Adrenal gland (tissue), 12 donors: ENCODE results near the gene TAB2. TPM values are rescaled to one million over a fixed set of nuclear protein-coding genes. Genes with fewer than 3 reads are reported as not detected.
"Not testable (repeated sequence)": the region's sequence is repeated elsewhere in the genome, so short reads cannot be mapped to it uniquely, and the experiment has no call there.

Experiments used
- DNase-seq, 7 donors: peaks; one replicate each; pipeline ENCODE4 v3.0.0-alpha.2; 2019 to 2020
- H3K27ac ChIP-seq, 5 donors: fragments of 200-600 bp; sonication (generic) in 4 of 5; 1 replicate in 3 of 5; 2 replicates in 2 of 5; pipeline versions ENCODE4 v1.5.1 to v1.8.0; 2016 to 2020; ENCODE audit warnings: mild to moderate bottlenecking in 1 of 5
- H3K27me3 ChIP-seq: fragments of 200-600 bp; 2 replicates; pipeline ENCODE4 v1.8.0; 2021
- H3K36me3 ChIP-seq, 2 donors: fragments of 200-600 bp; replicated peaks in 1 of 2; 1 replicate in 1 of 2; 2 replicates in 1 of 2; pipeline versions ENCODE4 v1.5.1 to v1.8.0; 2018 to 2022
- H3K4me1 ChIP-seq, 2 donors: fragments of 200-600 bp; replicated peaks in 1 of 2; 1 replicate in 1 of 2; 2 replicates in 1 of 2; pipeline versions ENCODE4 v1.5.1 to v1.8.0; 2018 to 2021
- H3K4me3 ChIP-seq, 4 donors: fragments of 200-600 bp; sonication (generic) in 3 of 4; one replicate each; pipeline ENCODE4 v1.5.1; 2016 to 2018
- H3K9me3 ChIP-seq, 3 donors: fragments of 200-600 bp; sonication (generic) in 1 of 3; replicated peaks in 1 of 3; 1 replicate in 2 of 3; 2 replicates in 1 of 3; pipeline versions ENCODE4 v1.5.1 to v1.8.0; 2016 to 2021
- CTCF ChIP-seq, 6 experiments: fragments of 450-650 bp in 4 of 6; fragments of 200-600 bp in 2 of 6; sonication (generic) in 1 of 6; IDR thresholded peaks; 1 replicate in 5 of 6; 2 replicates in 1 of 6; pipeline versions ENCODE4 v1.5.1 to v1.8.0; 2016 to 2021; ENCODE audit warnings: antibody characterized with exemption in 6 of 6, mild to moderate bottlenecking in 2 of 6, moderate library complexity in 1 of 6
- POLR2A ChIP-seq, 2 donors: fragments of 450-650 bp; IDR thresholded peaks; one replicate each; pipeline ENCODE4 v1.6.1; 2017; ENCODE audit warnings: antibody characterized with exemption in 2 of 2, mild to moderate bottlenecking in 2 of 2, moderate library complexity in 1 of 2
- WGBS, 4 donors: extraction: QIAGEN DNeasy Blood & Tissue Kit in 2 of 4; methylation state at CpG; one replicate each; pipeline versions ENCODE4 v1.1.5 to v1.1.7; 2013 to 2017; 5-methylcytosine and 5-hydroxymethylcytosine counted together
- intact Hi-C, 2 donors: fragments of 100-400 bp; cut with DNase I; formaldehyde crosslinking; loops; one replicate each; pipeline versions ENCODE4 v1.14.1 to v1.15.0; 2022 to 2023
- polyA plus RNA-seq, 3 donors: library from polyadenylated mRNA; stranded (reverse); fragments of 200-250 nt in 2 of 3; fragments of 350-450 nt in 1 of 3; fragmentation: Illumina TruSeq in 1 of 3; extraction: RNeasy Lipid Tissue Mini Kit (QIAGEN cat#74804) in 1 of 3; gene quantifications; one replicate each; pipeline ENCODE4 v1.2.3, GENCODE V29; 2013 to 2014
- total RNA-seq, 9 donors: library from RNA; depleted of rRNA in 4 of 9; stranded (reverse); fragments of >200 nt in 4 of 9; fragments of 120-200 nt in 1 of 9; fragmentation: NEBNext Ultra II Directional in 1 of 9; extraction: Animal tissue kit (Norgen Biotek cat#: 25700) in 1 of 9; gene quantifications; one replicate each; pipeline versions ENCODE4 v1.1.0 to v1.2.4, GENCODE V29; 2013 to 2023
- donor health status: healthy with polysubstance abuse.
- donor health status: Bipolar disorder and iron deficiency.
- donor health status: DM: yes; HTN: yes; CAD: no.
- donor health status: DM: no; HTN: no; CAD: no.
- donor health status: DM: no; HTN: no; CAD: no.
- donor health status: DM: yes; HTN: yes; CAD: no.

TAB2 gene
- total and polyA plus RNA-seq, 12 donors, result 10.8 to 68.8 (median 43.9) TPM

- Histone ChIP-seq H3K4me3 (no peak overlapping the region), H3K9me3 (no peaks in the 10 kb centered on the region), H3K4me1 (peaks cover 5 to 23% of the 10 kb centered on the region in 2 donors), H3K27me3 (no peaks in the 10 kb centered on the region), H3K36me3 (no peaks in the 10 kb centered on the region), H3K27ac (no peak overlapping the region)
- intact Hi-C loops, result no loop called here
- TF ChIP-seq CTCF (IDR thresholded peaks at IDR 0.05) (no peak), POLR2A (IDR thresholded peaks at IDR 0.05) (no peak)
- DNase-seq, result no peak
- 41 to 46% (median 44%) methylated on average over 2 of the region's 2 CpGs for WGBS, 4 donors
Measured at GRCh38 chr6:149347067-149347466, 29.6 kb downstream of the TAB2 start.

- WGBS, 4 donors, result 88 to 99% (median 97%) methylated on average over 6 of the region's 6 CpGs
- H3K4me3 ChIP-seq, DNase-seq, H3K27me3 ChIP-seq, intact Hi-C loops, H3K9me3 ChIP-seq, H3K27ac ChIP-seq, H3K36me3 ChIP-seq: not testable (repeated sequence)
- H3K4me1 ChIP-seq, result peaks cover 5 to 17% of the 10 kb centered on the region in 2 donors
Measured at GRCh38 chr6:149349279-149349678, 31.8 kb downstream of the TAB2 start.

- Histone ChIP-seq H3K27me3 (no peaks in the 10 kb centered on the region), H3K36me3 (no peaks in the 10 kb centered on the region), H3K4me3 (no peak overlapping the region), H3K4me1 (peaks cover 0 to 10% of the 10 kb centered on the region in 2 donors), H3K27ac (no peak overlapping the region), H3K9me3 (no peaks in the 10 kb centered on the region)
- WGBS, 4 donors, result 97 to 98% (median 98%) methylated on average over 2 of the region's 2 CpGs
- intact Hi-C loops, result no loop called here
- no peak for TF ChIP-seq CTCF (IDR thresholded peaks at IDR 0.05)
- no peak for TF ChIP-seq POLR2A (IDR thresholded peaks at IDR 0.05)
- DNase-seq, result no peak
Measured at GRCh38 chr6:149354009-149354408, 36.5 kb downstream of the TAB2 start.

GRCh38 chr6:149356081-149356750 is 38.7 kb downstream of the TAB2 start:
- H3K27me3 ChIP-seq, result no peaks in the 10 kb centered on the region
- WGBS, 4 donors, result 84 to 92% (median 92%) methylated on average over 6 of the region's 6 CpGs
- H3K36me3 ChIP-seq, result no peaks in the 10 kb centered on the region
- H3K4me1 ChIP-seq, result peaks cover 3 to 18% of the 10 kb centered on the region in 2 donors
- DNase-seq, result no peak
- TF ChIP-seq POLR2A (IDR thresholded peaks at IDR 0.05), result no peak
- no peak for TF ChIP-seq CTCF (IDR thresholded peaks at IDR 0.05)
- H3K9me3 ChIP-seq, result no peaks in the 10 kb centered on the region
- intact Hi-C loops, result no loop called here
- no peak overlapping the region for H3K4me3 ChIP-seq
- H3K27ac ChIP-seq, result no peak overlapping the region
